NCI-H524 (cell line): ENCODE measurements around the gene MRPS27.
"Not testable (repeated sequence)": the region's sequence is repeated elsewhere in the genome, so short reads cannot be mapped to it uniquely, and the experiment has no call there.

ENCODE experiments used
- DNase-seq, 2 experiments: peaks; one replicate each; lab custom pipeline; 2025; lab: John Stamatoyannopoulos, UW

Gene MRPS27

DNA sequence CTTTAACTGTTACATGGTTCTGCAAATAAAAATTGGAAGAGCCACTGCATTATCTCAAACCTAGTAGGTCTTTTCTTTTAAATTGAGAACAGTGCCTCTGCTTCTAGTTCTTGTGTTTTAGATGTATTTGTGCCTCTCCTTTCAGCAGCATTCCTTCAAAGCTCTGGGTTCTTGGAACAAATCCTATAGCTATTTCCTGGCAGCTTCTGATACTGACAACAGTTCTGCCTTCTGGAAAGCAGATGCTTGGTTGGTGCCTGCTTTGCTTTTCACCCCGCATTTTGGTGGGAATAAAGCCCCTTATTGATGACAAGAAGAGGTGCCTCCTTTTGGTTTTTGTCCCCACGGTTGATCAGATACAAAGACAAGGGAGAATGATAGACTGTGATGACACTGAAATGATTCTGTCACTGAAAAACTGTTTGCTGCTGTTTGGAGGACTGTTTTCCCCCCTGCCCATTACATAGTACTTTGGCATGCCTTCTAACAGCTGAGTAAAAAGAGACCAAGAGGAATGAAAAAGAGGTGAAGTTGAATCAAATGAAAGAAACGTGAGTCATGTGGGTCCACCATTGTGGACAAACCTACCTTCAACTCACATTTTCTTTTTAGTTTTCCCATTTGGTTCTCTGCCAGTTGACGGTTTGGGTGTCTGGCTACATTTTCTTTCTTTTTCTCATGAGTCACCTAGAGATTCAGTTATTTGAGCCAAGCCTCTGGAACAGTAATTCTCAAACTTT lies 5.7 kb upstream of the MRPS27 start:
- no peak for DNase-seq

DNA sequence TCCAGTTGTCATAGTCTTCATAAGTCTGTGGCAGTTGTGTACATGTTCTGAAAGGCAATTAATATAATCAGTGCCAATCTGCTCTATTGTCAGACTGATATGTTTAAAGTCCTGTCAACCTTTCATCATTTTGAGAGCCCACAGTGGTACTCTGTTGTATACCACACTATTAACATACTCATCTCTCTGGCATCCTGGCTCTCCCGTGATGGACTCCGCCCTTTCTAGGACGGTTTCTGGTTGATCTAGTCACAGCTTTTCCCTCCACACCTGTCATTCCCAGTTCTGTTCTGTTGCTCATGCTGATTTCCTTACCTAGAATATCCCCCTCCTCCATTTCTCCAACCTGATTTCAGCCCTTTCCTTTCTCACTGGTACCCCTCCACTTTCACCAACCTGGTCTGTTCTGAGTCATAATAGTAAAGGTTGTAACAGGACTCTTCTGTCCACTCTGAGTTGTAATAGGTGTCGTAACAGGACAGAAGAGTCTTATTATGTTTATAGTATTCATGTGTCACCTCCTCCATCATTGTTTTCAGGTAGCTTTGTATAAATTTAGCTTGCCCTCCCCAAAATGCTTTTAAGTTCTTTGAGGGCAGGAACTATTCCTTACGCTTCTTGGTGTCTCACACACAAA lies 4.3 kb upstream of the MRPS27 start:
- DNase-seq: no peak

DNA sequence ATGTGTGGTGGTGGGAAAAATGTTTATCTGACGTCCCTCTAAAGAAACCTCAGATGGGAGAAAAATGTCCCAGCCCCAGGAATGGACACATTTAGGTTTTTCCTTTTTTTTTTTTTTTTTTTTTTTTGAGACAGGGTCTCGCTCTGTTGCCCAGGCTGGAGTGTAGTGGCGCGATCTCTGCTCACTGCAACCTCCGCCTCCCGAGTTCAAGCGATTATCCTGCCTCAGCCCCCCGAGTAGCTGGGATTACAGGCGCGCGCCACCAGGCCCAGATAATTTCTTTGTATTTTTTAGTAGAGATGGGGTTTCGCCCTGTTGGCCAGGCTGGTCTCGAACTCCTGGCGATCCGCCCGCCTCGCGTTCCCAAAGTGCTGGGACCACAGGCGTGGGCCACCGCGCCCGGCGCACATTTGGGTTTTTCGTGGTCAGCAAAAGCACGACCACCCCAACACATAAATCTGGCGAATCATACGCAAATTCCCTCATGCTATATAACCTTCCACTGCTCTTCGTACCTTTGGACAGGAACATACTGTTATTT lies 535 bp downstream of the MRPS27 start:
- DNase-seq: not testable (repeated sequence)

DNA sequence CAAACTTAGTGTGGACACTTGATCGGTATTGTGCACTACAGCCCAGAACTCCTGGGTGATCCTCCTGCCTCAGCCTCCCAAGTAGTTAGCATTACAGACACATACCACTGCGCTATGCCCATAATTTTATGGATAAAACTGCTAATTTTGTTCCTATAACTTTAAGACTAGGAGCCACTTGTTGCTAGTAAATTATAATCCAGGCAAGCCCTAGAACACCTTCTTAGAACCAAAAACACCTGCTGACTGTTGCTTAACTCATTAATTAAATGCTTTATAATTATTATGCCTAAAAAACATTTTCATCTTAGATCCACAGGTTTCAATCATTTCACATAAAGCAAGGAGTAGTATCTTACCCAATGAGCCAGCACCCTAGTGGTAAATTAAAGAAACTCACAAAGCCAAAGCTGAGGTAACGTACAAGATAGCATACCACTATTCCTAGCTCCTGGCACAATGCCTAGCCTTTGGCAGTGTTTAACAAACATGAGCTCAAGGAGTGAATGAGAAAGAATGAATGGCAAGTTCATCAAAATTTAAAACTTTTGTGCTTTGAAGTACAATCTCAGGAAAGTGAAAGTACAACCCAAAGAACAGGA lies 5.4 kb downstream of the MRPS27 start:
- DNase-seq: peak in 1 of 2 experiments; percentile 15

DNA sequence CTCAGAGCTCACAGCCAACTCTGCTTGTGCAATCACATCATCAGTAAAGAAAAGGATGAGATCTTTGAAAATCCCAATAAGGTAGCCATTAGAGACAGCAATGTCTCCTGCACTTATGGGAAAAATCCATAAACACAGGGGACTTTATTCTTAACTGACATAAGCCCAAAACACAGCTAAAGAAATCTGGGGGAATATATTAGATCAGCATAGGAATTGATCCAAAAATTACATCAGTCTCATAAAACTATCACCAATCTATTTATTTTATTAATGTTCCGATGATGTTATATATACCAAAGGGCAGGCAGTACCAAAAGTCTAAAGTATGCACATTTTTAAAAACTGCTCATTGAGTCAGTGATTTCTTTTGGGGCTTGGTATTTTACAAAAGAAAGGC lies 6.9 kb downstream of the MRPS27 start:
- DNase-seq: no peak

DNA sequence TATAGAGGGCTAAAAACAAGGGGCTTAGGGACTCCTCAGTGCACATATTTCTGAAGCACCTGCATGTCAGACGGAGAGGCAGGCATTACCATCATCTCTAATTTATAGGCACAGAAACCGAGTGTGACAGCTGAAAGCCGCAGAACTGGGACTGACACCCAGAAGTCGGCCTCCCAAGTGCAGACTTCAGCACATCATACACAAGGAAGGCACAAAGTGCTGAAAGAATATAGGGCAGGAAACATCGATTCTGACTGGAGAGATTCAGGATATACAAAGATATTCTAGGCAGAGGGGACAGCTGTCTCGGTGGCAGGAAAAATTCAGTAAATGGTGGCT lies 11.2 kb downstream of the MRPS27 start:
- no peak for DNase-seq

DNA sequence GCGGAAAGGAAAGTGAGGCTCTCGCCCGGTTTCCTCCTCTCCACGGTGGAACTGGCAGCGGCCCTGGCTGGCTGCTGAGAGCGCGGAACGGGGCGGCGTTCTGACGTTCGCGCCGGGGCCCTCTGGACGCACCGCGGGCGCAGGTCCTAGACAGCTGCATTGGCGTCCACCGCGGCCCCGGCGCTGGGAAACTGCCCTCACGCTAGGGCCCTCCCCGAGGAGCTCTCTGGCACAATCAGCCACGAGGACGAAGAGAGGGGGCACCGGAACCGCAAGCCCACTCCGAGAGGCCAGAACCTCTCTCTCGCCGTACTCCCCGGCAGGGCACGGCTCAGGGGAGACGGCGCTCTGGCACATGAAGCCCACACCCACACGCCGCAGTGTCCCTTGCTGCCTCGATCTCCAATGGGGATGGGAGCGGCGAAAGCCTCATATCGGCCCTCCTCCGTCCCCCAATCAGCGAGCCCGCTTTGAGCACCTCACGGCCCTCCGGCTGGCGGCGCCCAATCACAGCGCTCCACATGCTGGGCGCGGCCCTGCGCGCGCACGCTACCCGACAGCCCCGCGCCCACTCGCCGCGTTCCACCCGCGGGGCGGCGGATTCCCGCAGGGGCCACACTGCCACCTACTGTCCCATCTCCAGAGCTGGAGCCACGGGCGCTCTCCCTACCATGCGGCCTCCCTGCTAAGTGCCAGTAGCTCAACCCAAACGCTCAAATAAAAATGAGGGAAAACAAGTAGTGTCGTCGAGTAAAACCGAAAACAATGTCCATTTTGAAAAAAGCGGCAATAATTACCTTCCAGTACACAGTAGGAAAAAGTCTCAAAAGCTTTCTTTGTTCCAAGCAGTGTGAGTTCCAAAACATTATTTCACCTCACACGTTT lies 11.8 kb downstream of the MRPS27 start:
- DNase-seq: peak; percentile 93 to 96

DNA sequence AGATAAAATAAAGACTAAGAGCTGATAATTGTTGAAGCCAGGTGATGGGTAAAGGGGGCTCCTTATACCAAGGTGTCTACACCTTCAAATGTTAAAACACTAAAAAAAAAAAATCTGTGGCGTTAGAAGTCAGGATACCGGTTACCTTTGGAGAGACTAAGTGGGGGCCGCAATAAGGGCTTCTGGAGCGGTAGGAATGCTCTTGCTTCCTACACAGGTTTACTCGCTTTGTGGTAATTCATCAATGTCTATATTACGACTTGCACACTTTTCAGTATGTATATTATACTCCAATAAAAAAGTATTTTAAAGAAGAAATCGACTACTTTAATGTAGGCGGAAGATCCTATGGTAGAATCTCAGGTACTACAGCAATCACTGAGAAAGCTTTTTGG lies 12.5 kb downstream of the MRPS27 start:
- no peak for DNase-seq

DNA sequence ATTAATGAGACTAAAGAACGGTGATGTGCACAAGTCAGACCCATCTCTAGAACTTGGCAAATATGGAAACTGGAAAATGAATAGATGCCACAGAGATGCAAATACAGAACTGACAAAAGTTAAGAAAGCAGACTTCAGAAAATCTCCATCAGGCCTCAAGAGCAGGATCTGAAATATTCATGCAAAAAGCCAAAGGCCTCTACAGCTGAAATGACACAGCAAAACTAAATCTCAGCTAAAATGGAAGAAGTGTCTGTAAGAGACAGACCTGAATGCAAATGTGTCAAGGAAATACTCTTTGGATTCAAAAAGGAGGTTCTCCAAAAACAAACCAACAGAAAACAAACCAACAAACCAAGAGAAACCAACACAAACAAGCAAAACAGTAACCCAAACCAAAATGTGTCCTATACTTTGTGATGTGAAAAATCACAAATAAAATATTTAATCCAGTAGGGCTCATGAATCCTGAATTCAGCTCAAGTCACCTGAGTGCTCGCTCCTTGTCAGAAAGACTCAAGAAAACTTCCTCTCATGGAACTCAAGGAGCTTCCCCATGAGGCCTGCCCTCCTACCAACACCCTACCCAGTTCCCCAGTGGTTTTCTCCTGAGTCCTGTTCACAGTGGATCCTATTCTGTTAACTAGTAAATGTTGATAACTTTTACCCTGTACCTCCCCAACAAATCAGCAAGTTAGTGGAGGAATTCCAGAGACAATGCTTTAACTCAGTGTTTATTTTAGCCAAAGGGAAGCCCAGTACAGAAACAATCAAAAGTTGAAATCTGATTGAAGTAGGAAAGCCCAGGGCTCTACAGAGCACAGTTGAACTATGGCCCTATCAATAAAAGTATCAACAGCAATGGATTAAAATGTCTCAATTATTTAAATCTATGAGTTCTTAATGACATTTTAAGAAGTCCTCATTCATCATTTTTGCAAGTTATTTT lies 14.6 kb downstream of the MRPS27 start:
- no peak for DNase-seq

DNA sequence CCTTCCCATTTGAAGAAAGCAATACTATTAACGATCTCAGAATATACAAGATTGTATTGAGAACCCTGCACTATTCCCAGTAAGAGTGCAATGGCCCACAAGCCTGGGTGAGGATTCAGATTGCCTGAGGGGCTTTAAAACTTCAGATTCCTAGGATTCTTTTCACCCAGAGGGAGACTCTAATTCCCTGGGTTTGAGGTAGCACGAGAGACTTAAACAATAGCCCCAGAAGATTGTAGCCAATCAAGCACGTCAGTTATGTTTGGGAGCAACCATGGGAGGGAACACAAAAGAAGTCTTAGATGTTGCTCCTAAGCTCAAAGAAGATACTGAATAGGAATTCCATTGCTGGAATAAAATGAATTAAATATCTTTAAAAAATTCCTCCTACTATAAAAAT lies 17.9 kb downstream of the MRPS27 start:
- DNase-seq: peak in 1 of 2 experiments; percentile 24

DNA sequence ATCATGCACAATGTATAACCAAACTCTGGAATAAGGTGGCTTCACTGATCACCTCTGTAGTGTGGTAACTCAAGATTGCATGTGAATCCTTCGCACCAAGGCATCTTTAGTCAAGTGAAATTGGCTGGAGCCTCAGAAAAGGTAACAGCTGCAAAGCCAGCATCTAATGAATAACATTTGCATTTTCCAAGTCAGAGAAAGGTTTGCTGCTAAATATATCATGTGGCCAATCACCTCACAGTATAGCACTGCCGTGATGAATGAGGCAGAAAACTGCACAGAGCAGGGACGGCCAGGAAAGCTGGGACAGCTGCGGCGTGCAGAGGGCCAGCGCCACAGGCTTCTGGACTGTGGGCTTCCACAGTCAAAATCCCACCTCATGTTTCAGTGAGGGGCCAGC lies 18.5 kb downstream of the MRPS27 start:
- peak; percentile 55 to 90 for DNase-seq

DNA sequence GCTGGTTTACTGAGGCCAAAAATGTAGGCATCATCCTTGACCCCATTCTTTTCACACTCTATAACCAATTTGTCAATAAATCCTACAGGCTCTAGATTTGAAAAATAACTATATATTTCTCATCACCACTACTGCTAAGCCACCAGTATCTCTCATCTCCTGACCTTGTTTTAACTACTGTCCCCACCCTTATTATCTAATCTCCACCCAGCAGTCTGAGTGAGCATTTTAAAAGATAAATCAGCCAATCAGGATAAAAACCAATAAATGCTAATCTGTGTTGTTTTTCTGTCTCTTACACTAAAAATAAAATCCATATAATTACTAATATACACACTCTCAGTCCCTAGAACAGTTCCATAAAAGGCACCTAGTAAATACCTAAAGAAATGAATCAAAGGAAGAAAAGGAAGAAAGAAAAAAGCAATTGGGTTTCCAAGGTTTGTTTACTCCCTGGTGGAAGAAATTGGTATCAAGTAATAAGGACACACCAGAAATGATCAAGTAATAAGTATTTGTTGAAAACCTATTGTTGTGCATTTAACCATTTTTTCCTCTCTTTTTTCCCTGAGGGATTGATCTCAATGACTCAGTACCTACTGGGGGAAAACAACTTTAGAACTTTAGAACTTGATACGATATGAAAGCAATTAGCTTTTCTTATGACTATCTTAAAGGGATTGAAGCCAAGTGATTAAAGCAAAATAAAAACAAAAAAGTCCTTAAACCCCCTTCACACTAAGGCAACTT lies 19.3 kb downstream of the MRPS27 start:
- peak in 1 of 2 experiments; percentile 21 for DNase-seq

DNA sequence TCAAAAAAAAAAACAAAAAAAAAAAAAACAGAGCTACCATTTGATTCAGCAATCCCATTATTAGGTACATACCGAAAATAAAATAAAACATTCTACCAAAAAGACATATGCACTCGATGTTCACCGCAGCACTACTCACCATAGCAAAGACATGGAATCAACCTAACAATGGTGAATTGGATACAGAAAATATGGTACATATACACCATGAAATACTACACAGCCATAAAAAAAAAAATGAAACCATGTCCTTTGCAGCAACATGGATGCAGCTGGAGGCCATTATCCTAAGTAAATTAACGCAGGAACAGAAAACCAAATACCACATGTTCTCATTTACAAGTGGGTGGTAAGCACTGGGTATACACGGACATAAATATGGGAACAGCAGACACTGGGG lies 21.3 kb downstream of the MRPS27 start:
- peak in 1 of 2 experiments; percentile 64 for DNase-seq

DNA sequence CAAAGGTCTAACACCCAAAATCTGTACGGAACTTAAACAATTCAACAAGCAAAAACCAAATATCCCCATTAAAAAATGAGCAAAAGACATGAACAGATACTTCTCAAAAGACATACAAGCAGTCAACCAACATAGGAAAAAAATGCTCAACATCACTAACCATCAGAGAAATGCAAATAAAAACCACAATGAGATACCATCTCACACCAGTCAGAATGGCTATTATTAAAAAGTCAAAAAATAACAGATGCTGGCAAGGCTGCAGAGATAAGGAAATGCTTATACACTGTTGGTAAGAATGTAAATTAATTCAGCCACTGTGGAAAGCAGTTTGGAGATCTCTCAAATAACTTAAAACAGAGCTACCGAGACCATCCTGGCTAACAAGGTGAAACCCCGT lies 21.9 kb downstream of the MRPS27 start:
- not testable (repeated sequence) for DNase-seq

DNA sequence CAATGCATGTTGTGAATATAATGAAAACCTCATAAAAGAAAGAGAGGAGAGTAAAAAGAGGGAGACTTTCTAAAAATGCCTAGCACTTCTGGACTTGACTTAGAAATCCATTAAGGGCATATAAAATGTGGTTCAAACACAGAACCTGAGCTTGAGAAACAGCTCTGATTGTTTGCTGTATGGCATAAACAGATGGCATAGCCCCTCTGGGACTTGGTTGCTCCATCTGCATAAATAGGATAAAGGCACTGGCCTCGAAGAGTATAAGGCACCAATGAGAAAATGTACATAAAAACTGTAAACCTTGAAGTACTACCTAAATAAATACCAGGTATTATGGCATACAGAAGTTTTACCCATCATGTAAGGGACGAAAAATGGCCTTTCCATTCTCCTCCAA lies 23.8 kb downstream of the MRPS27 start:
- peak; percentile 69 to 91 for DNase-seq

DNA sequence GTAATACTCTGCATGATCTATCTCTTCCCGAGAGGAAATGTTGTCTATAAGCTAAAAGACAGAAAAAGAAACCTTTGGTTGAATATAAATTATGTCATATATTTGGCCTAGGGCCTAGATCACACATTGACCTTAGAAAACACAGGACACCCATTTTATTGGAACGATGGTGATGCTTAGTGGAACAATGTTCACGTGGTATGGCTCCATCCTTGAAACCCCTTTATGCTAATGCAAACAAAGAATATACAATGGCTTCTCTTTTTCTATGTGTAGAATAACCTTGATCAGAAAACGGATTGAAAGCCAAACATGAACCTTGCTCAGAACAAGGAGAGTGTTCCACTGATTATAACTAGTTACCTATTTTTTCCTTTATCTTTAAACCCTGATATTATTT lies 24.5 kb downstream of the MRPS27 start:
- no peak for DNase-seq

DNA sequence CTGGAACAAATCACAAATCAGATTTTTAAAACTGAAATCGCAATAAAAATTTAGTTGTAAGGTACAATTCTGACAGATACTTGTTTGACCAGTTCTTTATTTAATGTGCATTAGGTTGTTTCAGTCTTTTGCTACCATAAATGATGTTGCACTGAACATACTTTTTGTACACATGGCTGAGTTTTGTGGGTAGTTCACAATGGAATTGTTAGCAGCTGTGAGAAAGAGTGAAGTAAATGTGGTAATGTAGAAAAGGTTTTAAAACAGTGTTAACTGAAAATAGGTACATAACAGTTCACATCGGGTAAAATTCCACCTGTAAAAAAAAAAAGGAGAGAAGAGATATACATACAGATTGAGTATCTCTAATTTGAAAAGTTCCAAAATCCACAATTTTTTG lies 25.6 kb downstream of the MRPS27 start:
- DNase-seq: no peak

DNA sequence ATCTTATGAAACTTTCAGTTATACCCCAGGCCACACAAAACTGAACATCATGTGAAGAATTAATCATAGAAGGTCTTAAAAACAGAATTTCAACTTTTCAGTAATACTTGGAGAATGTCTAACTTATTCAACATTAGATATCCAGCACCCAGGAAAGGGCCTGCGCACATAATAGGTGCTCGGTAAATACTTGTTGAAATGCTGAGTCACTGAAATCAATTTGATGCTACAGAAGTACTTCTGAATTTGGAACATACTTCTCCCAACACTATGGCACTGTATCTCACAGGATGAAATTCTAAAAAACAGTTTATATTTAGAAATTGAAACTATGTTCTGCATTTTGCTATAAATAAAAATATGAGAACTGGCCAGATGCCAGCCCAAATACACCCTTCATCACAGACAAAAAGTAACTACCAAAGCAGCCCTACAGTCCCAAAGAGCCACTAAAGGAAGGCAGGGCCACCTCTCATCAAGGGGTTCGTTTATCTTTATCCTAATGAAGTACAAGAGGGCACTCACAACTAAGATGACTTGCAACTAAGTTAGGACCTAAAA lies 26.5 kb downstream of the MRPS27 start:
- DNase-seq: no peak

DNA sequence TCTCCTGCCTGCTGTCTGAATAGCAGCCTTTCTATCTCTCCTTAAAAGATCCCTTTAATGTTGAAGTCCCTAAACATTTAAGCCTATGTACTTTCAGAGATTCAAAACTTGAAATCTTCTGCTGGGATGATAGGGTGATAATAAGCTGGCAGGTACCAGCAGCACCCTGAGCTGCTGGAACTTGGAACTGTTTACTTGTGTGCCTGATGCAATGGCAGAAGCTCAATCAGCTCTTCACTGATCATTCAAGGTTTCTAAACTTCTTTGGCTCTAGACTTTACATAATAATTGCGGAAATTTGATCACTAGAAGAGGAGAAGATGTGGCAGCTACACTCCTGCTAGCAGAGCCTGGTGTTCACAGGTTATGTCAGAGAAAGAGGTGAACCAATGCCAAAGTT lies 27.6 kb downstream of the MRPS27 start:
- DNase-seq: no peak

DNA sequence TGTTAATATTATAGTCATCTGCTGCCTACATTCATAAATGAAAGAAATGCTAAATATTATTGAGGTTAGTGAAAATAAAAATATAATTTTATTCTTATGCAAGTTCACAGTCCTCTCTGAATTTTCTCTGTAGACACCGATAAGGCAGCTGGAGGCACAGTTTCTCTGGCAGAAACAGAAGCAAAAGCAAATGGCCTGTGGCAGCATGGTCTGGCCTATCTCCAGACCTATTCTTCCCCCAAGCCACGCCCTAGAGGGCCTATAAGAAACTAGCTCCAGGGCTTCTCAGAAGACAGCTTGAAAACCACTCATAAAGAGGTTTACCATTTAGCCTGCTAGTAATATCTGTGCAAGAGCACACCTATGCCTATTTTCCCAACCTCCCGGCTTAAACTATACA lies 28.4 kb downstream of the MRPS27 start:
- DNase-seq: peak in 1 of 2 experiments; percentile 27
